HCT116 (cell line): ENCODE measurements around the gene PCDHGB5. TPM values are rescaled to one million over a fixed set of nuclear protein-coding genes. Genes with fewer than 3 reads are reported as not detected.
"Not testable (repeated sequence)": the region's sequence is repeated elsewhere in the genome, so short reads cannot be mapped to it uniquely, and the experiment has no call there.

Experiments
- ATAC-seq: fragments of 200-7000 bp; cut with Tn5 transposase; 2 replicates; pipeline ENCODE4 v1.9.1; 2020; ENCODE audit warnings: mild to moderate bottlenecking, moderate library complexity
- BruUV-seq: library from RNA; stranded (reverse); fragments of 400-500 nt; replicated peaks from 2 replicates; lab custom pipeline; 2021; lab: Mats Ljungman, UMichigan
- CTCF ChIA-PET: fragments of 300-600 bp; sonication (Branson Sonifier 250); formaldehyde crosslinking; loops from one replicate; lab custom pipeline; 2021; ENCODE audit warnings: antibody characterized with exemption; lab: Charles Lee
- POLR2A ChIA-PET: fragments of 300-600, 350-600 bp; sonication (Branson Sonifier 250); formaldehyde crosslinking; loops from one replicate; lab custom pipeline; 2021; ENCODE audit warnings: antibody characterized with exemption; lab: Charles Lee
- RAD21 ChIA-PET, 2 experiments: fragments of 300-600 bp; sonication (Branson Sonifier 250); formaldehyde crosslinking; loops; one replicate each; lab custom pipeline; 2023; ENCODE audit warnings: low total read pairs in 2 of 2; ENCODE audit not compliant: uncharacterized antibody in 2 of 2, unreplicated experiment in 2 of 2, low non-redundant PET in 1 of 2; lab: Charles Lee
- DNase-seq: peaks from one replicate; pipeline ENCODE4 v3.0.0-alpha.2; 2010; ENCODE audit warnings: low read depth, low spot score
- H2AFZ ChIP-seq: fragments of 200-600 bp; shearing (Covaris generic), sonication (generic); 2 replicates; pipeline ENCODE4 v1.6.1; 2017; ENCODE audit warnings: low read depth, mixed run types, mixed read lengths, antibody characterized with exemption, low read length; ENCODE audit not compliant: poor library complexity, severe bottlenecking
- H3K27ac ChIP-seq: 2 replicates; pipeline ENCODE4 v1.5.1; 2012; ENCODE audit warnings: low read depth, low read length
- H3K27me3 ChIP-seq: fragments of 200-600 bp; sonication (generic); 2 replicates; pipeline ENCODE4 v1.6.1; 2016; ENCODE audit warnings: mixed run types, low read length, mixed read lengths; ENCODE audit not compliant: insufficient read depth
- H3K36me3 ChIP-seq, 2 experiments: fragments of 200-500 bp in 1 of 2; fragments of 200-600 bp in 1 of 2; sonication (Bioruptor generic) in 1 of 2; sonication (generic) in 1 of 2; 2 replicates each; pipeline versions ENCODE4 v1.5.1 to v1.6.1; 2014 to 2016; ENCODE audit warnings: low read length in 2 of 2, inconsistent platforms in 1 of 2, mixed read lengths in 1 of 2, mixed run types in 1 of 2; ENCODE audit not compliant: insufficient read depth in 2 of 2, control insufficient read depth in 1 of 2
- H3K4me1 ChIP-seq, 2 experiments: fragments of 200-600 bp in 1 of 2; sonication (generic) in 1 of 2; 2 replicates each; pipeline versions ENCODE4 v1.5.1 to v1.6.1; 2012 to 2017; ENCODE audit warnings: low read length in 2 of 2, inconsistent platforms in 1 of 2, mild to moderate bottlenecking in 1 of 2, mixed read lengths in 1 of 2, mixed run types in 1 of 2, moderate library complexity in 1 of 2; ENCODE audit not compliant: insufficient read depth in 2 of 2, control insufficient read depth in 1 of 2
- H3K4me2 ChIP-seq: fragments of 200-600 bp; sonication (generic); 2 replicates; pipeline ENCODE4 v1.6.1; 2017; ENCODE audit warnings: mixed run types, low read length, mixed read lengths
- H3K4me3 ChIP-seq, 2 experiments: fragments of 200-600 bp in 1 of 2; sonication (generic) in 1 of 2; replicated peaks in 1 of 2; 2 replicates each; pipeline ENCODE4 v1.5.1; 2011 to 2016; ENCODE audit warnings: low read length in 2 of 2, control low read depth in 1 of 2, low read depth in 1 of 2, mild to moderate bottlenecking in 1 of 2, mixed read lengths in 1 of 2, mixed run types in 1 of 2
- H3K79me2 ChIP-seq: fragments of 200-600 bp; sonication (generic); 2 replicates; pipeline ENCODE4 v1.6.1; 2017; ENCODE audit warnings: mild to moderate bottlenecking, mixed run types, low read length, moderate library complexity, mixed read lengths; ENCODE audit not compliant: insufficient read depth
- H3K9ac ChIP-seq: fragments of 200-600 bp; sonication (generic); 2 replicates; pipeline ENCODE4 v1.6.1; 2016; ENCODE audit warnings: low read length, mixed read lengths
- H3K9me2 ChIP-seq: fragments of 200-600 bp; sonication (generic), shearing (Covaris generic); 2 replicates; pipeline ENCODE4 v1.6.1; 2017; ENCODE audit warnings: mixed run types, mild to moderate bottlenecking, moderate library complexity; ENCODE audit not compliant: insufficient read depth
- H3K9me3 ChIP-seq, 2 experiments: fragments of 200-500 bp in 1 of 2; fragments of 200-600 bp in 1 of 2; sonication (Bioruptor generic) in 1 of 2; sonication (generic) in 1 of 2; 2 replicates each; pipeline ENCODE4 v1.6.1; 2014 to 2017; ENCODE audit warnings: low read length in 2 of 2, mixed read lengths in 2 of 2, inconsistent platforms in 1 of 2, low read depth in 1 of 2, mild to moderate bottlenecking in 1 of 2, mixed run types in 1 of 2, moderate library complexity in 1 of 2; ENCODE audit not compliant: control insufficient read depth in 1 of 2, insufficient read depth in 1 of 2
- H4K20me1 ChIP-seq: fragments of 200-600 bp; sonication (generic), shearing (Covaris generic); 2 replicates; pipeline ENCODE4 v1.6.1; 2017; ENCODE audit warnings: mixed run types, mild to moderate bottlenecking, moderate library complexity; ENCODE audit not compliant: insufficient read depth
- CBX3 ChIP-seq: IDR thresholded peaks from 2 replicates; pipeline ENCODE4 v1.6.1; 2012; ENCODE audit warnings: low read depth
- CEBPB ChIP-seq: IDR thresholded peaks from 2 replicates; pipeline ENCODE4 v1.6.1; 2012; ENCODE audit warnings: low read depth
- EZH2 ChIP-seq: fragments of 200-600 bp; sonication (generic); IDR thresholded peaks from 2 replicates; pipeline ENCODE4 v1.6.1; 2017; ENCODE audit warnings: antibody characterized with exemption, mixed run types
- EZH2phosphoT487 ChIP-seq: fragments of 200-600 bp; IDR thresholded peaks from 2 replicates; pipeline ENCODE4 v1.6.1; 2018; ENCODE audit warnings: antibody characterized with exemption, borderline replicate concordance
- FOSL1 ChIP-seq: IDR thresholded peaks from 2 replicates; pipeline ENCODE4 v1.6.1; 2012; ENCODE audit warnings: low read depth
- POLR2A ChIP-seq: IDR thresholded peaks from 2 replicates; pipeline ENCODE4 v1.7.0; 2011; ENCODE audit warnings: borderline replicate concordance; ENCODE audit not compliant: insufficient read depth, insufficient read length; ENCODE audit errors: extremely low read depth
- POLR2AphosphoS5 ChIP-seq: IDR thresholded peaks from 2 replicates; pipeline ENCODE4 v1.6.1; 2011; ENCODE audit warnings: mild to moderate bottlenecking, low read depth, low read length, moderate library complexity
- RAD21 ChIP-seq: IDR thresholded peaks from 2 replicates; pipeline ENCODE4 v1.6.1; 2012; ENCODE audit warnings: low read depth, mild to moderate bottlenecking
- SIN3A ChIP-seq: IDR thresholded peaks from 2 replicates; pipeline ENCODE4 v1.6.1; 2012; ENCODE audit warnings: low read depth
- SP1 ChIP-seq: IDR thresholded peaks from 2 replicates; pipeline ENCODE4 v1.6.1; 2012; ENCODE audit warnings: low read depth
- SRF ChIP-seq: IDR thresholded peaks from 2 replicates; pipeline ENCODE4 v1.6.1; 2012; ENCODE audit warnings: low read depth
- TCF7L2 ChIP-seq: IDR thresholded peaks from 2 replicates; pipeline ENCODE4 v1.7.0; 2011; ENCODE audit warnings: borderline replicate concordance, inconsistent platforms; ENCODE audit not compliant: insufficient read depth, insufficient read length; ENCODE audit errors: extremely low read depth
- ZFX ChIP-seq: fragments of 450-650 bp; IDR thresholded peaks from 2 replicates; pipeline ENCODE4 v1.6.1; 2017
- intact Hi-C: fragments of 100-400 bp; cut with micrococcal nuclease; formaldehyde crosslinking; loops from 2 replicates; pipeline ENCODE4 v1.10.0; 2022
- total RNA-seq: library from RNA; stranded (reverse); gene quantifications from one replicate; pipeline ENCODE4 v1.2.1, GENCODE V29; 2021; ENCODE audit not compliant: unreplicated experiment
- TF ChIP-seq, protein P1 (sequence below), 3 experiments: fragments of 200-600 bp in 1 of 3; sonication (generic) in 1 of 3; IDR thresholded peaks in 2 of 3; conservative IDR thresholded peaks in 1 of 3; 2 replicates each; pipeline ENCODE4 v1.5.1; 2012 to 2017; ENCODE audit warnings: low read depth in 2 of 3, low read length in 2 of 3, antibody characterized with exemption in 1 of 3, borderline replicate concordance in 1 of 3, control low read depth in 1 of 3, mild to moderate bottlenecking in 1 of 3, mixed read lengths in 1 of 3, mixed run types in 1 of 3, moderate library complexity in 1 of 3; ENCODE audit not compliant: insufficient read depth in 1 of 3
- TF ChIP-seq, protein P2 (sequence below): IDR thresholded peaks from 2 replicates; pipeline ENCODE4 v1.6.1; 2012

The PCDHGB5 gene
- total RNA-seq, 1 experiment from 2014 or later = 0.15 TPM

DNA sequence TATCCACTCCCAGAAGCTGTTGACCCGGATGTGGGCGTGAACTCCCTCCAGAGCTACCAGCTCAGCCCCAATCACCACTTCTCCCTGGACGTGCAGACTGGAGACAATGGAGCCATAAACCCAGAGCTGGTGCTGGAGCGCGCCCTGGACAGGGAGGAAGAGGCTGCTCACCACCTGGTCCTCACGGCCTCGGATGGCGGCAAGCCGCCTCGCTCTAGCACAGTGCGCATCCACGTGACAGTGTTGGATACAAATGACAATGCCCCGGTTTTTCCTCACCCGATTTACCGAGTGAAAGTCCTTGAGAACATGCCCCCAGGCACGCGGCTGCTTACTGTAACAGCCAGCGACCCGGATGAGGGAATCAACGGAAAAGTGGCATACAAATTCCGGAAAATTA is 4.5 kb upstream of the PCDHGB5 start:
- Histone ChIP-seq H3K4me3 (no peak overlapping the region), H3K27me3 (no peaks in the 10 kb centered on the region), H3K27ac (no peak overlapping the region), H3K4me2 (no peak overlapping the region), H3K79me2 (no peaks in the 10 kb centered on the region), H3K9ac (no peak overlapping the region), H3K4me1 (no peaks in the 10 kb centered on the region), H3K9me2 (no peaks in the 10 kb centered on the region), H4K20me1 (no peaks in the 10 kb centered on the region), H3K9me3 (no peaks in the 10 kb centered on the region), H3K36me3 (no peaks in the 10 kb centered on the region), H2AFZ (no peak overlapping the region)
- TF ChIP-seq SRF = no peak
- no peak for TF ChIP-seq POLR2A
- no peak for TF ChIP-seq TCF7L2
- TF ChIP-seq SIN3A = no peak
- TF ChIP-seq ZFX = no peak
- TF ChIP-seq EZH2 = no peak
- TF ChIP-seq CBX3 = no peak
- TF ChIP-seq, protein P1, sequence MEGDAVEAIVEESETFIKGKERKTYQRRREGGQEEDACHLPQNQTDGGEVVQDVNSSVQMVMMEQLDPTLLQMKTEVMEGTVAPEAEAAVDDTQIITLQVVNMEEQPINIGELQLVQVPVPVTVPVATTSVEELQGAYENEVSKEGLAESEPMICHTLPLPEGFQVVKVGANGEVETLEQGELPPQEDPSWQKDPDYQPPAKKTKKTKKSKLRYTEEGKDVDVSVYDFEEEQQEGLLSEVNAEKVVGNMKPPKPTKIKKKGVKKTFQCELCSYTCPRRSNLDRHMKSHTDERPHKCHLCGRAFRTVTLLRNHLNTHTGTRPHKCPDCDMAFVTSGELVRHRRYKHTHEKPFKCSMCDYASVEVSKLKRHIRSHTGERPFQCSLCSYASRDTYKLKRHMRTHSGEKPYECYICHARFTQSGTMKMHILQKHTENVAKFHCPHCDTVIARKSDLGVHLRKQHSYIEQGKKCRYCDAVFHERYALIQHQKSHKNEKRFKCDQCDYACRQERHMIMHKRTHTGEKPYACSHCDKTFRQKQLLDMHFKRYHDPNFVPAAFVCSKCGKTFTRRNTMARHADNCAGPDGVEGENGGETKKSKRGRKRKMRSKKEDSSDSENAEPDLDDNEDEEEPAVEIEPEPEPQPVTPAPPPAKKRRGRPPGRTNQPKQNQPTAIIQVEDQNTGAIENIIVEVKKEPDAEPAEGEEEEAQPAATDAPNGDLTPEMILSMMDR (IDR thresholded peaks at IDR 0.05 in 2 of 3, conservative IDR thresholded peaks at IDR 0.05 in 1 of 3; ENCODE audit: borderline replicate concordance in 1 of 3, insufficient read depth in 1 of 3, low read depth in 2 of 3, low read length in 2 of 3) = no peak
- TF ChIP-seq POLR2AphosphoS5 = no peak
- no peak for TF ChIP-seq CEBPB
- no peak for TF ChIP-seq EZH2phosphoT487
- TF ChIP-seq RAD21 = no peak
- TF ChIP-seq, protein P2, sequence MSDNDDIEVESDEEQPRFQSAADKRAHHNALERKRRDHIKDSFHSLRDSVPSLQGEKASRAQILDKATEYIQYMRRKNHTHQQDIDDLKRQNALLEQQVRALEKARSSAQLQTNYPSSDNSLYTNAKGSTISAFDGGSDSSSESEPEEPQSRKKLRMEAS = no peak
- TF ChIP-seq SP1 = no peak
- no peak for TF ChIP-seq FOSL1
- POLR2A ChIA-PET = no interaction called here
- RAD21 ChIA-PET = no interaction called here
- intact Hi-C loops = no loop called here
- CTCF ChIA-PET = interaction anchor here (1.3 kb wide), 1 partner anchor 164 kb away, joined by 3 read pairs; no protein-coding TSS in a partner anchor
- no peak for DNase-seq
- BruUV-seq = no TSS peak
- no peak for ATAC-seq

GRCh38 chr5:141394401-141395187 is 3.2 kb upstream of the PCDHGB5 start:
- H3K36me3 ChIP-seq, ATAC-seq, H3K9ac ChIP-seq, H3K27me3 ChIP-seq, DNase-seq, H2AFZ ChIP-seq, H3K9me2 ChIP-seq, RAD21 ChIA-PET, H3K4me2 ChIP-seq, H3K27ac ChIP-seq, BruUV-seq, H3K79me2 ChIP-seq, H3K9me3 ChIP-seq, H4K20me1 ChIP-seq, H3K4me1 ChIP-seq, POLR2A ChIA-PET, intact Hi-C loops, H3K4me3 ChIP-seq: not testable (repeated sequence)
- CTCF ChIA-PET = interaction anchor here (1.4 to 2.2 kb wide), 2 partner anchors 169 to 172 kb away, joined by 3 to 5 read pairs; partner anchors contain the start of gene PCDHB14
